HTR-8/SVneo (cell line): ENCODE results near the gene KLC1.
"Not testable (repeated sequence)": the region's sequence is repeated elsewhere in the genome, so short reads cannot be mapped to it uniquely, and the experiment has no call there.

Experiments used
- DNase-seq: peaks from one replicate; pipeline ENCODE4 v3.0.0; 2011; ENCODE audit warnings: low spot score, mixed read lengths; ENCODE audit not compliant: insufficient read length
- FAIRE-seq: peaks from 2 replicates; lab custom pipeline; 2011; peaks lifted over from hg19 to GRCh38; lab: Jason Lieb, UNC

KLC1 gene

DNA sequence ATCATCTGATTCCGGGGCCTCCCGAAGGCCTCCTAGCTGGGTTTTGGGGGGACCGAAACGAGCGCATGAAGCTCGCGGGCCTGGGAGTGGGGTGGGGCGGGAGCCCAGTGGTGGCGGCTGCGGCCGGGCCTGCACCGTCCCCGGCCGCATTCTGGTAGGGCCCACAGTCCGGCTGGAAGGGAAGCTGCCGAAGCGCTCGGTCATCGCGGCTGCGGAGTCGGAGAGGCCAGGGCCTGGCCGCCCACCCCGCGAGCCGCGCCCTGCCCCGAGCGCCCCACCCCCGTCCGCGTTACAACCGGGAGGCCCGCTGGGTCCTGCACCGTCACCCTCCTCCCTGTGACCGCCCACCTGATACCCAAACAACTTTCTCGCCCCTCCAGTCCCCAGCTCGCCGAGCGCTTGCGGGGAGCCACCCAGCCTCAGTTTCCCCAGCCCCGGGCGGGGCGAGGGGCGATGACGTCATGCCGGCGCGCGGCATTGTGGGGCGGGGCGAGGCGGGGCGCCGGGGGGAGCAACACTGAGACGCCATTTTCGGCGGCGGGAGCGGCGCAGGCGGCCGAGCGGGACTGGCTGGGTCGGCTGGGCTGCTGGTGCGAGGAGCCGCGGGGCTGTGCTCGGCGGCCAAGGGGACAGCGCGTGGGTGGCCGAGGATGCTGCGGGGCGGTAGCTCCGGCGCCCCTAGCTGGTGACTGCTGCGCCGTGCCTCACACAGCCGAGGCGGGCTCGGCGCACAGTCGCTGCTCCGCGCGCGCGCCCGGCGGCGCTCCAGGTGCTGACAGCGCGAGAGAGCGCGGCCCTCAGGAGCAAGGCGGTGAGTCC lies at the start of gene KLC1:
TSS of gene KLC1 (plus strand) at position 528 of the 819 bp plus-strand sequence. CDS start 25,354 bp downstream, outside the sequence.
- FAIRE-seq (peak; percentile 33), DNase-seq (peak; percentile 77)

DNA sequence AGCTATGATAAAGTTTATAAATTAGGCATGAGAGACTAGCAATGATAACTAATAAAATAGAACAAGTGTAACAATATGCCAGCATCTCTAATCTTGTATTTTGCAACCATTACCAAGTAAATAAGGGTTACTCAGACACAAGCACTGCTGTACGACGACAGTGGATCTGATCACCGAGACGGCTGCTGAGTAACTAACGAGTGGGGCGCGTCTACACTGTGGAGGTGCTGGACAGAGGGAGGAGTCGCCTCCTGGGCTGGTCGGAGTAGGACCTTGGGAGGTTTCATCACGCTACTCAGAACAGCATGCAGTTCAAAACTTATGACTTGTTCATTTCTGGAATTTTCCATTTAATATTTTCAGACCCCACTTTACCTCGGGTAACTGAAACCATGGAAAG lies 47.8 kb upstream of the KLC1 start:
- FAIRE-seq = no peak
- DNase-seq = no peak

DNA sequence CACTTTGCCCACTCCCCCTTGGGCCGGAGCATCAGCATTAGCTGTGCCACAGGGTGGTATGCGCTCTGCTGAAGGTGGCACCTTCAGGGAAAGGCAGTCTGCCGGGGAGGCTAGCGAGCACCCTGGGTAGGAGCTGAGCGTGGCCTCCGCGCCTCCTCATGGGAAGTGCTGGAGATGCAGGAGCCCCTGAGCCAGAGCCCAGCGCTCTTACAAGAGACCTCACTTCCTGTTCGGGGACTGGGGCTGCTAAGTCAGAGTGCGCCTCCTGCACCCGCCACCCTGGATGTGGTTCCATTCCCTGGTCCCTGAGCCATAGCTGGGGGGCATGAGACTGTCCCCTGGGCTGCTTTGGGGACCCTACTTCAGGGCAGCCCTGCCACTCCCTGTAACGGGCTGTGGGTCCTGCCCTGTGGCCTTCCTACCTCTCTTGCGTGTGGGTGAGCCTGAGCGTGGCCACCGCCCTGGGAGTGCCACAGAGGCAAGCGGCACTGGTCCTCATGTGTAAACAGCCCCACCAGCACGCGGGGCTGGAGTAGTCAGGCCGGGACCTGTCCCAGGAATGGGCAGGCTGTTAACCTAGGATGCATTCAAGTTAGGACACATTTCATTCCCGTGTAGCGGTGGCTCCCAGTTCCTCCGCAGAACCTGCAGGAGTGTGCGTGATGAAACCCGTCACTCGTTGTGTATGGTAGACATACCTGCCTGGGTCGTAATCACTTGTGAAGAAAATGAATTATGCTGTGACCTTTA lies 46.9 kb upstream of the KLC1 start:
- DNase-seq (no peak), FAIRE-seq (no peak)

DNA sequence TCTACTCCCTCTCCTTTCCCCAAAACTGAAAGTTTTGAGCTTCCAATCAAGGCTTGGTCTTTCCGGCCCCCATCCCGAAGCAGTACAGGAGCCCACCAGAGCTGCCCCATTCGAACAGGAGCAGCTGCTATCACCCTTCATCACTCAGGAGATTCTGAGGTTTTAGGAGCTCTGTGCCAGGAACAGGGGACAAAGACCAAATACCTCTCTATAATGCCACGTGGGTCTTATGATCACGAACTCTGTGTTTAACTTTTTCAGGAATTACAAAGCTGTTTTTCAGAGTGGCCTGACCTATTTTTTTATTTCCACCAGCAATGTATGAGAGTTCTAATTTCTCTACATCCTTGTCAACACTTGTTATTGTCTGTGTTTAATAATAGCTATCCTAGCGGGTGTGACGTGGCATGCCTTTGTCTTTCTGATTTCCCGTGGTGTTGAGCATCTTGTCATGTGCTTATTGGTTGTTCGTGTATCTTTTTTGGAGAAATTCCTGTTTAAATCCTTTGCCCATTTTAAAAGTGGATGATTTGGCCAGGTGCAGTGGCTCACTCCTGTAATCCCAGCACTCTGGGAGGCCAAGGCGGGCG lies 44.6 kb upstream of the KLC1 start:
- no peak for FAIRE-seq
- no peak for DNase-seq

DNA sequence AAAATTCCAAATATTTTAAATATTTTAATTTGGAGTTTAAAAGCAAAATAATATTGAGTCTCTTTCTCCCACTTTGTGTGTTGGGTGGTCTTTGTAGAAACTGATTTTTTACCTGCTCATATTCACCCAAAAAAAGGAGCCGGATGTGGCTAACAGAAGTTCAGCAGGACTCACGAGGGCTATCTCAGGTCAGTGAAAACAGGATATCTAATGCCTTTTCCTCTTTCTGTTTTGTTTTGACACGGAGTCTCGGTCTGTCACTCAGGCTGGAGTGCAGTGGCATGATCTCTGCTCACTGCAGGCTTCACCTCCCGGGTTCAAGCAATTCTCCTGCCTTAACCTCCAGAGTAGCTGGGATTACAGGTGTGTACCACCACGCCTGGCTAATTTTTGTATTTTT lies 35.4 kb upstream of the KLC1 start:
- FAIRE-seq (no peak), DNase-seq (no peak)

DNA sequence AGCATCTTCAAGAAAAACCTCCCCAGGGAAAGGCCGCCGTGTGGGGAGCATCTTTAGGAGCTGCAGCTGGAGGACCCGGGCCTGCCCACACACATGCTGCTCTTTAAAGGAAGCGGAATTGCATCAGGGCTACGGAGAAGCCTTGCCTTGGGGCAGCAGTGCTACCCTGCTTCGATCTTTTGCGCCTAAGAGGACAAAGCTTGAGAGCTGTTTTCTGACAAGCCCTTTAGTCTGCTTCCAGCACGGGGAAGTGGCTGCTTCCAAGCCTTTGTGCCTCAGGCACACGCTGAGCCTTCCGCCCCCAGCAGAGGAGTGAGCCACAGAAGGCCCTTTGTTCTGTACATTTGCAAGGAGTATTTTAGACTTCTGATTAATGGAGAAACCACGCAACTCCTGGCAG lies 34.7 kb upstream of the KLC1 start:
- no peak for DNase-seq
- no peak for FAIRE-seq

DNA sequence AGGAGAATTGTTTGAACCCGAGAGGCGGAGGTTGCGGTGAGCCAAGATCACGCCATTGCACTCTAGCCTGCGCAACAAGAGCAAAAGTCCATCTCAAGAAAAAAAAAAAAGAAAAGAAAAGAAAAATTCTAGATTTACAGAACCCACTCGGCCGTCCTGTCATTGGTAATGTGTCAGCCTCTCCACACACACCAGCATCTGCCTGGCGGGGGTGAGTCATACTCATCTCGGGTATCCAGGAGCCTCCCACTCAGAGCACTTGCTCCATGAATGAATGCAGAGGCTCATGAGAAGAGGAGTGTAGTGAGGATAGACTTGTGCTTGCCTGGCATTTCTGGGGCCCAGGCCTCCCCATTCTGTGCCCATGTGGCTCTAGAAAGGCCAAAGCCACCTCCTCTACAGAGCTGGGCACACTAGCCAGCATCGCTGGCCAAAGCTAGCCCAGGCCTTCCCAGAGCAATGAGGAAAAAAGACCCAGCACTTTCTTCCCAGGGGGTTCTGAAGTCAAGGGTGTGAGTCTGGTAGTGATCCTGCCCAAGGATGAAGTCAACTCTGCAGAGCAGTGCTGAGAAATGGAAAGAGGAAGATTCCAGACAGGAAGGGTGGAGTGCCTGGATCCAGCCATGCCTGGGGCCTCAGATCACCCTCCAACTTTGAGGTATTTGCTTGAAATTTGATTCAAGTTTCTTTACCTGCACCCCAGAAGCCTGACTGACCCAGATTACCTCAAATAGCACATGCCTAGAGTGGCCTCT lies 31.2 kb upstream of the KLC1 start:
- DNase-seq = peak; percentile 97
- no peak for FAIRE-seq

DNA sequence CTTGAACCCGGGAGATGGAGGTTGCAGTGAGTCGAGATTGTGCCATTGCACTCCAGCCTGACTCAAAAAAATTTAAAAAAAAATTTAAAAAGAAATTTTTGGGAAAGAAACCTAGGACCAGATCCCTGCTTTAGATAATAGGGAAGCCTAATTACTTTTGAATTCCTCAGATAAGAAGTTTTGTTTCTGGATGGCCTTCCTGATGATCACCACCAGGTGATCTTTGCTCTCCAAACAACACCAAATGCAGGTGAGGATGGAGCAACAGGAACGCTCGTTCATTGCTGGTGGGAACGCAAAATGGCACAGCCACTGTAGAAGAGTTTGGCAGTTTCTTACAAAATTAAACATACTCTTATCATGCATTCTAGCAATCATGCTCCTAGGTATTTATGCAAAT lies 28.5 kb upstream of the KLC1 start:
- FAIRE-seq (no peak), DNase-seq (no peak)

DNA sequence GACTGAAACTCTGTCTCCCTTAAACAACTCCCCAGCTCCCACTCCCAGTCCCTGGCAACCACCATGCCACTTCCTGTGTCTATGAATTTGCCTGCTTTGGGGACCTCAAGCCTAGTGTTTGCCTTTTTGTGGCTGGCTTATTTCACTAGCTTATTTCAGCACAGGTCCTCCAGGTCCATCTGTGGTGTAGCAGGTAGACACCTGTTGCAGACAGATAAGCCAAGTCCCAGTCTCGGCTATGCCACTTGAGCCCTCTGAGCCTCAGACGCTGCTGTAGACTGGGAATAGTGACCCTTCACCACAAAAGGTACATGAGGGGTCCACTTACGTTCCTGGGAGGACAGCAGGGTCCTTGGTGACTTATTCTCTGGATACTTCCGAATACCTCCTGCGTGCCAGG lies 24.4 kb upstream of the KLC1 start:
- no peak for DNase-seq
- no peak for FAIRE-seq

DNA sequence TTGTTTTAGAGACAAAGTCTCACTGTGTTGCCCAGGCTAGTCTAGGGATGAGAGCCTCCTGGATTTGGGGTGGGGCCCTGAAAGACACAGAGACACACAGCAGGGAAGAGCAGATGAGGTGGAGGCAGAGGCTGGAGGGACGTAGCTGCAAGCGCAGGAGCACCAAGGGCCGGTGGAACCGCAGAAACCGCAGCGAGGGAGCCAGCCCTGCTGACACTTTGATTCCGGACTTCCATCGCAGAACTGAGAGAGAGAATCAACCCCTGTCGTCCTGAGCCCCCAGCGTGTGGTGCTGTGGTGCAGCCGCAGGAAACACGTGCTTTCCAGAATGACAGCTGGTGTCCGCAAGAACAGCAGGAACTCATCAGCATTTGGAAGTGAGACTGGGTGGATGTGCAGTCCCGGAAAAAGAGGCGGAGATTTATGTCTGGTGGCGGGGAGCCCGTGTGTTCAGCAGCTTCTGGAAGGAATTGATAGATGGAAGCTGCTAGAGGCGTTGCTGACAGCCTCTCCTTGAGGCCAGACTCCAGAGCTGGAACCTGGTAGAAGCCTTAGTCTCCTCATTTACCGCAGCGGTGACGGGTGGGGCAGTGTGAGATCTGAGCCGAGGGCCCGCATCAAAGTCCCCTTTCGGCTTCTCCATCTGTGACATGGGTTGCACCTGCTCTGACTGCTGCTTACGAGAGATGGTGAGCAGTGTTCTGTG lies 21.9 kb upstream of the KLC1 start:
- peak; percentile 95 for FAIRE-seq
- peak; percentile 85 for DNase-seq

DNA sequence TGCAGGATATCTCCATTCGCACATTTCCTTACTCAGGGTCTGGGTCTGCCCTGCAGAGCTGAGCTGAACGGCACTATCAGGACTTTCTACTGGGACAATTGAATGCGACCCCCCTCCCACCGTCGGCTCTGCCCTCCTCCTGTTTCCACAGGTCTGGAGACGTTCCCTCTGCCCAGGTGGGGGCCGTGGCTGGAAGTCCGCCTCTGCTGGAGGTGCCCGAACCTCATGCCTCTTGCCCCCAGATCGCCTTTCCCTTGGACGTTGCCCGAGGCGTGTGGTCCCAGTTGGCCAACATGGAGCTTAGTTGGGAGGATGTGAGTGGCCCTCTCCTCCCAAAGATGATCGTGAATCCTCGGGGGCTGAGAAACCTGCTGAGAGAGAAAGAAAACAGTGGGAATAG lies 21.2 kb upstream of the KLC1 start:
- DNase-seq (no peak), FAIRE-seq (no peak)

DNA sequence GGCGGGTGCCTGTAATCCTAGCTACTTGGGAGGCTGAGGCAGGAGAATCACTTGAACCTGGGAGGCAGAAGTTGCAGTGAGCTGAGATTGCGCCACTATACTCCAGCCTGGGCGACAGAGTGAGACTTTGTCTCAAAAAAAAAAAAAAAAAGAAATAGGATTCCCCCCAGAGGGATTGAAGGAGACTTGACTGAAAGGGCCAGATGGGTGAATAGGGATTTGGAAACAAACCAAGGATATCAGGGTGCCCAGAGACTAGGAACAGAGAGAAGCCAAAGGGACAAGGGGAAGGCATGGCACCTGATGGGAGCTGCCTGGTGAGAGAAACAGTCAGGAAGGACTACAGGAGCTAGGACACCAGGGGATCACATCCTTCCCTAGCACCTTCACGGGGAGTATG lies 19.9 kb upstream of the KLC1 start:
- DNase-seq, FAIRE-seq: not testable (repeated sequence)

DNA sequence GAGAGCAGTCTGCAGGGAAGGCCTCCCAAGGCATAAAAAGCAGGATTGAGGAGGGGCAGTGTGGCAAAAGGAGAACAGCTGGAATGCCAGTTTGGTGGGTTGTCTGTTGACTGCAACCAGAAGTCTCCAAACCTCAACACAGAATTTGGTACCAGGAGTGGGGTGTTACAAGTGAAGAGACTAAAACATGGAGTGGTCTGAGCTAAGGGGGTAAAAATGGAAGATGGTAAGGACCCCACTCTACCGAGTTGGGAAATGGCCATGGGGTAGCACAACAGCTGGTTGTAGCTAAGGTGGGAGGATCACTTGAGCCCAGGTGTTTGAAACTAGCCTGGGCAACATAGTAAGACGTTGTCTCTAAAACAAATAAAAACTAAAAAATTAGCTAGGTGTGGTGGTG lies 17.8 kb upstream of the KLC1 start:
- FAIRE-seq = no peak
- no peak for DNase-seq

DNA sequence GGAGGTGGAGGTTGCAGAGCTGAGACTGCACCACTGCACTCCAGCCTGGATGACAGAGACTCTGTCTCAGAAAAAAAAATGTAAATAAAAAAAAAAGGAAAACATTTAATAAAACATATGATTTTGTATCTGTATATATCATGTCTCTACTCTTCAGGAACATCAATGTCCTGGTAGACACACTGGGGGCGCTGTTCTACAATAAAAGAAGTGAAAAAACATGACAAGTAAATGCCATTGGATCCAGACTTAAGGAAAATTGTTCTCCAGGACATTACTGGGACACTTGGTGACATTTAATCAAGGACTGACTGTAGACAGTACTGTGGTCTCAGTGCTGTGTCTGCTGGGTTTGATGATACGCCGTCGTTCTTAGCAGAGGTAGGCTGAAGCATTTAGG lies 15.5 kb upstream of the KLC1 start:
- no peak for DNase-seq
- peak; percentile 42 for FAIRE-seq

DNA sequence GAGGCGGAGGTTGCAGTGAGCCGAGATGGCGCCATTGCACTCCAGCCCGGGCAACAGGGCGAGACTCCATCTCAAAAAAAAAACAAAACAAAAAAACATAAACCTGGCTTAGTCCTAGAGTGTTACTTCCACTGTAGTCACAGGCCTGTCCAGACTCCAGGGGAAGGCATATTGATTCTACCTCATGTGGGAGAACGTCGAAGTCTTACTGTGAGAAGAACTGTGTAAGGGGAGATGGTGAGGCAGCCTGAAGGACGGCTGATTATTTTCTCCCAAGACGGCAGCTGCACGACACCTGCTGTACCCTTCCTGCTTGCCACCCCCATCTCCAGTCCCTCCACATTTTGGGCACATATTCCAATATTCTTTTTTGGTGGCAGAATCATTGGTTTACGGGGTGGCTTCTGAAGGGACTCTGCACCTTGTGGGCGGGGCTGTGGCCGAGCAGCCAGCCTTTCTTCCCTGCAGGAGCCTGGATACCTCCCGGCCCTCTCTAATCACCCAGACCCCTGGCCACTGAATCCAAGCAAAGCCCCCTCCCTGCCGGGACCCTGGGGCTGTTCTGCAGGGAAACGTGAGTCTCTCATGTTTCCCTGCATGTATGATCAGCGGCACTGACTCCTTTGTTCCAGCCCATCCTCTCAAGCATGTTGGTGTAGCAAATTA lies 12.2 kb upstream of the KLC1 start:
- no peak for DNase-seq
- no peak for FAIRE-seq

DNA sequence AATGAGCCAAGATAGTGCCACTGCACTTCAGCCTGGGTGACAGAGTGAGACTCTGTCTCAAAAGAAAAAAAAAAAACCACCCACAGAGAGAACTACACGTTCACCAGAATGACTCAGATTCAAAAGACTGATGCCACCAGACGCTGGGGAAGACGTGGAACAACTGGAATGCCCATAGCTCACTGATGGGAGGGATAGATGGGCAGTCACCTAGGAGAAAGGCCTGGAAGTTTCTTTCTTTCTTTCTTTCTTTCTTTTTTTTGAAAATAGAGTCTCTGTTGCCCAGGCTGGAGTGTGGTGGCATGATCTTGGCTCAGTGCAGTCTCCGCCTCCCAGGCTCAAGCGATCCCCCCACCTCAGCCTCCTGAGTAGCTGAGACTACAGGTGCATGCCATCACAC lies 10.0 kb upstream of the KLC1 start:
- DNase-seq = no peak
- no peak for FAIRE-seq

DNA sequence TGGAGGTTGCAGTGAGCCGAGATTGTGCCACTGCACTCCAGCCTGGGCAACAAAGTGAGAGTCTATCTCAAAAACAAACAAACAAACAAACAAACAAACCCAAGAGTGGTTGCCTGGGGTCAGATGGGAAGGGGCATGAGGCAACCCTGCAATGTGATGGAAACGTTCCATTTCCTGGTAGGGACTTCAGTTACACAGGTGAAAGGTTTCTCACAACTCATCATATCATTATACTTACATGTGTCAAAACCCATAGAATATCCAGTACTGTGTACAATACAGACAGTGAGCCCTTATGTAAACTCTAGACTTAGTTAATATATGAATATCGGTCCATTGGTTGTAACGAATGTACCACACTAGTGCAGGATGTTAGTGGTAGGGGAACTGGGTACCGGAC lies 7.2 kb upstream of the KLC1 start:
- no peak for FAIRE-seq
- no peak for DNase-seq

DNA sequence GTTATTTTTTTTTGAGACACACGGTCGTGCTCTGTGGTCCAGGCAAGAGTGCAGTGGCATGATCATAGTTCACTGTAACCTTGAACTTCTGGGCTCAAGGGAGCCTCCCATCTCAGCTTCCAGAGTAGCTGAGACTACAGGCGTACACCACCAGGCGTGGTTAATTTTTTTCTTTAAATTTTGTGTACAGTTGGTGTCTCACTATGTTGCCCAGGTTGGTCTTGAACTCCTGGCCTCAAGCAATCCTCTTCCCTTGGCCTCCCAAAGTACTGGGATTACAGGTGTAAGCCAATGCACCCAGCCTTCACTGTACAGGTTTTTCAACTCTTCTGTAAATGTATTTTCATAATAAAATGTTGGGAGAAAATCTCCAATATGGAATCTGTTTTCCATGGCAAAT lies 5.7 kb upstream of the KLC1 start:
- FAIRE-seq (no peak), DNase-seq (no peak)

DNA sequence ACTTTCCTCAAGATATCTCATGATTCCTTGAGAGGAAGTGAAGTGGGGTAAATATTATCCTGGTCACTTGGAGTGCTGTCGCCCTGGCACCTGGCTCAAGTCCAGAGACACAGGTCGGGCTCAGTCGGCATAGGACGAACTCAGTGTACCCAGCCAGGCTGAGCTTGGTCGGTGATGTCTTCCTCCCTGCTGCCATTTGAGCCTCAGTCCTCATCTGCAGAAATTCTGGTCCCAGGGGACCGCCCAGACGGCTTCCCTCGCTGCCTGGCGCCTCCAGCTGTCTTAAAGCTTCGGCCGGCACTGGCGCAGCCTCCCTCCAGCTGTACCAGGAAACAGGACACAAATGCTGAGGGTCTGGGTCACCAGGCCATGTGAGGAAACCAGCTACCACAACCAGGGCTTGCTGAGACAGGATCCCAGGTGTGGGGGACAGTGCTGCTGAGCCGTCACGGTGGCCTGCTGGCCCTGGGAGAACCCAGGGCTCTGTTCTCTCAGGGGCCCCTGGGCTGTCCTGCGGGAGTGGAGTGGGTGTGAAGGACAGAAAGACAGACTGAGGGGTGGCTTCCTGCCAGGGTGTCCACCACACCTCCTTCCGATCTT lies 5.0 kb upstream of the KLC1 start:
- FAIRE-seq = no peak
- DNase-seq = no peak
